ENCODE data around the gene GZMA.

The GZMA gene

DNA sequence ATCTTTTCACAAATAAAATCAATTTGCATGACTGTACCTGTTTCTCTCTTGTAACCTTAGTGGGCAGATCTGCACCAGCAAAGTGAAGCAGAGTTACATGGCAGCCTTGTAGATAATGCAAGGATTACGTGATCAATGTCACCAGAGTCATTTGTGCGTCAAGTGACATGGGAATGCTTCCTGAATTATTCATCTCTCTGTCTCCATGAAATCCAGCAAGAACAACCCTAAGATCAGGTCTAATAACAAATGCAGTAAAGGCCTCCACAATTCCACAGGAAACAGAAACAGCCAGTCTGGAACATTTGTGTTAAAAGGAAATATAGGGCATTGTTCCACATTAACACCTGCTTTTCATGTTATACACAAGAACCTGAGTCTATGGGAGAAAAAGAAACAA lies 7.8 kb downstream of the GZMA start:
- no peak for DNase-seq (ENCODE audit: low read depth)

DNA sequence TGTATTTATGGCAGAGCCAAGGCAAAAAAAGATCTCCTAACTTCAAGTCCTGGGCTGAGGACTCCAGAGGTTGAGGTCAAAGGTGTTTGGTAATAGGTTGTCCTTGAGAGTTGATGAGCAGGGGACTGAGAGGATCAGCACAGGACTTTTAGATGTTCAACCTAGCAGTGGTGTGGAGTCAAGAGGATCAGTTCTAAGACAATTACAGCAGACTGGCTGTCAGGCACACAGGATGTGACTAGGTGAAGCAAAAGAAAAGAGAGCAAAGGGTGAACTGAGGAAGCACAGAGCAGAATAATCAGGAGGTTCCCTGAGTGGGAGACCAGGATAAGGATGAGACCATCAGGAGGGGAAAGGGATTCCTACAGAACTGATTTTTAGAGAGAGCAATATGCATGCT lies 10.9 kb downstream of the GZMA start:
- DNase-seq (ENCODE audit: low read depth), result no peak

DNA sequence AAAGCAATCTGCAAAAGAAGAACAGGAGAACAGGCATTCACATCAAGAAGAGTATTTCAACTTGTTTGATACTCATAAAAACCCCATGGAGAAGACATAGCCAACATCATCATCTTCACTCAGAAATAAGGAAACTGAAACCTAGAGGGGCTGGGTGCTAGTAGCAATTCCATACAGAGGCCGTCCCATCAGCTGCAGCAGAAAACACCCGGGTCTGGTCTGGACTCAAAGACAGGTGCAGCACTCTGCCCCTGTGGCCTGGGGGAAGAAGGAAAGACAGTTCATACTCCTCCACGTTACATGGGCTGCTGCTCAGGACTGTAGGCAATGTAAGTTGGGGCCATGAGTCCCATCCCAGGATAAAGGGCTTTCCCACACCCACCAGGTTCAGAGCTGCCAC lies 11.6 kb downstream of the GZMA start:
- no peak for DNase-seq (ENCODE audit: low read depth)

DNA sequence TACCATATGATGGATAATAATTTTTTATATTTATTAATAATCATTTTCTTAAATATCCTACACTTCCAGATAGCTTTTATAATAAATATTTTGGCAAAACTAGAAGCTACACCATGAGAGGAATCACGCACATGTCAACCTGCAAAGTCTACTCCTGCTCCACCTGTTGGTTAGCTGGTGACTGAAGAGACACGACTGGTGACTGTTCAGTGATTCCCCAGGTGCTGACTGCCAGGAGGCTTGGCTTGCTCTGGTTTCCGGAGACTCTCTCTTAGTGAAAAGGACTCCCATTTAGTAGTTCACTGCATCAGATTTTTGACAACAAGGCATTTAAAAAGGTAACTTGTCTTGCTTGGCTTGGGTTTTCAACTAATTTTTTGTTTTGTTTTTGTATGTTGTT lies 20.9 kb downstream of the GZMA start:
- no peak for DNase-seq (ENCODE audit: low read depth)

DNA sequence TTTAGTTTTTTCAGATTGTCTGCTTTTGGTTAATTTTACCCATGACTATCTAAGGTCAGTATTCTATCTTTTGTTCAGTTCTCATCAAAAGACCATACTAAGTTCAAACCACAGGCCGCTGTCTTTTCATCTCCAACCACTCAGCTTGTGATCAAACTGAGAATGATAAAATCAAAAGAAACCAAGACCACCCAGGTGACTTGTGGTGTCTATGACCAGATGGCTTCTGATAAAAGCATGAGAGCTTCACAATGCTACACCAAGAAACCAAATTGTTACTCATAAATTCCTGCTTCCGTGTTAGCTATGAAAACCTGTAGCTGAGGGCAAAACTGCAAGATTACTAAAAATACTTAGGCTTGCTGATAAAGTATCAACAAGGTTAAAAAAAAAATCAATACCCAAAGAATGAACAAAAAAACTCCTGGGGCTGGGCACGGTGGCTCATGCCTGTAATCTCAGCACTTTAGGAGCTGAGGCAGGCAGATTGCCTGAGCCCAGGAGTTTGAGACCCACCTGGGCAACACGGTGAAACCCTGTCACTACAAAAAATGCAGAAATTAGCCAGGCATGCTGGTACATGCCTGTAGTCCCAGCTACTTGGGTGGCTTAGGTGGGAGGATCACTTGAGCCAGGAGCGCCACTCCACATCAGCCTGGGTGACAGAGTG lies 31.7 kb downstream of the GZMA start:
- DNase-seq (ENCODE audit: low read depth), result no peak

DNA sequence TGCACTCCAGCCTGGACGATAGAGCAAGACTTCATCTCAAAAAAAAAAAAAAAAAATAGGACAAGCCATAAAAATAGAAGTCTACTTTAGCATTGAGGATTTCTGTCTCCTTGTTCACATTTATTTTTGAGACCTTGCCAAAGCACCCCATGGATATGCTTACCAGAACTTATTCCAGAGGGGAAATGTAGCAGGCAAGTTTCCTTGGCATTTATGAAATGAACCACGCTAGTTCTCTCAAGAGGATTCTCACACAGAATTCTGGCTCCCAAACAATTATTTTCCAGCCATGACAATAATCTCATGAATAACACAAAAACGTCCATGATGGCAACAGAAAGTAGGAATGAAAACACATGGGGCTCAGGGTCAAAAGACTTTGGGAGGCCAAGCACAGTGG lies 34.1 kb downstream of the GZMA start:
- no peak for DNase-seq (ENCODE audit: low read depth)

DNA sequence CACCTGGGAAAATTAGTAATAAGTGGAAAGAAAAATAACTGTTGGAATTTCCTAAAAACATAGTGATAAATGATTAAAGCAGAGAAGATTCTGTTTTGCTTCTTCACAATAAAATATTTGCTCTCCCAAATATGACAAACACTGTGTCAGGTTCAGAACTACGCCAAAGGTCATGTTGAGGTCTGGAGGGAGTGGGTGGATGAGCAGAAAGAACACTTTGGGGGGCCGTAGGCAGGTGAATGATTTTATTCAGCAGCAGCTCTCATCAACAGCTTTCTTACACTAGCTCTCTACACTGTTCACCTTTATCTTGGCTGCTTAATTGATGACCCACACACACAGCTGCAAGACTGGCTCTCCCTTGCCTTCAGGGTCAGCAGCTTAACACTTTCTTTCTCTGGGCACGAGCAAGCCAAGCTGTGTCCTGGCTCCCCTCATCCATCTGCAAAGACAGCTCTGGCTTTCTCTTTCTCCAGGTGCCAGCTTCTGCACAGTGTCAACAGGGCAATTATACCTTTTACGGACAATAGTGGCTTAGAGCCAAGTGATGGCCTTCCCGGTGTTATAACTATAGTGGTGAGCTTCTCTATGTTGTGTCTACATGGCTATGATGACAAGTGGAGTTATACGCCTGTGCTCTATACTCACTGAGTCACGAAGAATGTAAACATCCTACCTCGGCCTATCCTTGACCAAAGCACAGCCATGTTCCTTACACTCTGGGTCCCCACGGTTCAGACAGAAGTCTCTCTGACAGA lies 38.6 kb downstream of the GZMA start:
- no peak for DNase-seq (ENCODE audit: low read depth)

DNA sequence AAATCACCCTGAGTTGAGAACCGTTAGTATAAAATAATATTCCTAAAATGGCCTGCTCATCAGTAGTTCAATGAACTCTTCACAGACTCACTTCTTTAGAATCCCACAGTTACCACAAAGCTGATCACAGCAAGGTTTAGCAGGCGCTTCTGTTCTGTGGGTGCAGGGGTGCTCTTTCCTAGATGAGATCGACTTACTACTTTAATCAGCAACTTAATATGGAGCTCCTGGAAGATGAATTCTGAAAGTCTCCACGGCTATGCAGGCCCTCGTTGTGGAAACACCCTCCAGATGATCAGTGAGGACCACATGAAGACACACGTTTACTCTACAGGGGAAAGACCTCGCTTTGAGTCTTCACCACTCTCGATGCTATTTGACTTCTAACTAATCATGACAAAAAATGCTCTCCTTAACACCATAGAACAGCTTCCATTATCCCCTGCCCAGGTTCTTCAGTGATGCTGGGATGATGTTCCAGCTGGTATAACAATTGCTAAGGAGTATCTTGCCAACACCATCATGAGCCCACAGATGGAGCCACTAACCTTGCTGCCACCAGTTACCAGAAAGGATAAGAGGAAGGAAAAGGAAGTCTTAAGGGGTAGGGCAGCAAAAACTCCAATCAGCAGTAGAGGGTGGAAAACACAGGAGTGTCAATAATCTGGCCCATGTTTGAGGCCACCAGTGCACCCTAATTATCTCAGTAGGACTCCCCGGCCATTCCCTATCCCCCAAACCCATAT lies 39.7 kb downstream of the GZMA start:
- DNase-seq (ENCODE audit: low read depth), result no peak

DNA sequence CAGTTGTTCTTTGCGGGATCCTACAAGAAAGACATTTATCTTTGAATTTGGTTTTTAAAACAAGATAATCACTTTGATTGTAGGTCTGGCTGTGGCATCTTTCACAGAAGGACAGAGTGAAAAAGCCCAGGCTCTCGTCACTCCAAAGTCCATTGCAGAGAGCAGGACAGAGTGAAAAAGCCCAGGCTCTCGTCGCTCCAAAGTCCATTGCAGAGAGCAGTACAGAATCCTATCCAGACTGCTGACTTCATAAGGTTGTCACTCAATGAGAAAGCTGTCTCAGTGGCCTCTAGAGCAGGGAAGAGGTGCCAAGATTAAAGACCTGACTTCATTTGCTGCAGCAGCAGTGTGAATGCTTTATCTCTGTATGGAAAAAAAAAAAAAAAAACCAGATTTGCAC lies 41.2 kb downstream of the GZMA start:
- no peak for DNase-seq (ENCODE audit: low read depth)

DNA sequence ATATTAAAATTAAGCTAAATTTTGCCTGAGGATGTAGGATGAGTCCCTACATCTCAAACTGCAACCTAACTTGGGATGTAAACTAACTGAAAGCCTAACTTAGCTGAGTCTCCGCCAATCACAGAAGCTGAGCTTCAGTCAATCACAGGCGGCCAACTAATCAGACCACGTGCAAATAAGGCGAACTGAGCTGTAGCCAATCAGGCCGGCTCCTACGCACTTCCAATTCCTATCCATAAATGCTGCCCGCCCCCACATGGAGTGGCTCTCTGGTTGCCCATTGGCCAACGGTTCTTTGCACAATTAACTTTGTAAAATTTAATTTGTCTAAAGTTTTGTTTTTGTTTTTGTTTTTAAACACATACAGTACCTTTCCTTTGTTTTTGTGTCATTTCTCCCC lies 43.6 kb downstream of the GZMA start:
- no peak for DNase-seq (ENCODE audit: low read depth)

DNA sequence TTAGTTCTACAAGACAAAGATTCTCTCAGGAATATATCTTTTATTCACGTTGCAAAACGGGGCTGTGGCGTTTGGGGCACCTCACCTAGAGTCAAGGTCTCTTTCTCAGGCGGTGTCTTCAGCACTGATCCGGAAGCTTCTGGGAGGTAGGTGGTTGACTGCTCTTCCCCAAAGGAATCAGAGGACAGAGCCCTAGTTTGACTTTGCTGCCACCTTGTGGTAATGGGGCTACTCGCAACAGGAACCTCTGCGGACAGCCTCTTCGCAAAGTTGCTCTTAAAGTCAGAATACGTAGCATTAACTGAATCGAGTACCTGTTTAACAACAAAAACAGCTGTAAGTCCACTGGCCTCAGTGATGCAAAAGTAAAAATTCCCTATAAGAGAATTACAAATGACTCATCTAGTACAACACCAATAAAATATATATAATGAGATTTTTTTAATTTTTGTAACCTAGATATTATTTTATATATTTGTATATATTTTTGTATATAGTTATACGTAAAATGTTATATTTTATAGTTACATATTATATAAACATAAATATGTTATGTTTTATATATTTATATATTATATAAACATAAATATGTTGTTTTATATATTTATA lies 44.2 kb downstream of the GZMA start:
- peak; percentile 12 for DNase-seq (ENCODE audit: low read depth)

DNA sequence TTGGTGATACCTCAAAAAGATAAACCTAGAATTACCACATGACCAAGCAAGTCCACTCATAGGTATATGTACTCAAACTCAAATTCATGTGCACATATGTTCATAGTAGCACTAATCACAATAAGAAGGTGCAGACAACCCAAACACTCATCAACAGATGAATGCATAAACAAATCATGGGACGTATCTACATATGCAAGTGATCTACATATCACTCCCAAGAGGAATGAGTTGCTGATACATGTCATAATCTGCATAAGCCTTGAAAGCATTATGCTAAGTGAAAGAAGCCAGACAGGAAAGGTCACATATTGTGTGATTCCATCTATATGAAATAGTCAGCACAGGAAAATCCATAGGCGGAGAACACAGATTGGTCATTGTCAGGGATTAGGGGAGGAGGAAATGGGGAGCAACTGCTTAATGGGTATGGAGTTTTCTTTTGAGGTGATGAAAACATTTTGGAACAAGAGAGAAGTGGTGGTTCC lies 46.9 kb downstream of the GZMA start:
- DNase-seq (ENCODE audit: low read depth), result no peak

DNA sequence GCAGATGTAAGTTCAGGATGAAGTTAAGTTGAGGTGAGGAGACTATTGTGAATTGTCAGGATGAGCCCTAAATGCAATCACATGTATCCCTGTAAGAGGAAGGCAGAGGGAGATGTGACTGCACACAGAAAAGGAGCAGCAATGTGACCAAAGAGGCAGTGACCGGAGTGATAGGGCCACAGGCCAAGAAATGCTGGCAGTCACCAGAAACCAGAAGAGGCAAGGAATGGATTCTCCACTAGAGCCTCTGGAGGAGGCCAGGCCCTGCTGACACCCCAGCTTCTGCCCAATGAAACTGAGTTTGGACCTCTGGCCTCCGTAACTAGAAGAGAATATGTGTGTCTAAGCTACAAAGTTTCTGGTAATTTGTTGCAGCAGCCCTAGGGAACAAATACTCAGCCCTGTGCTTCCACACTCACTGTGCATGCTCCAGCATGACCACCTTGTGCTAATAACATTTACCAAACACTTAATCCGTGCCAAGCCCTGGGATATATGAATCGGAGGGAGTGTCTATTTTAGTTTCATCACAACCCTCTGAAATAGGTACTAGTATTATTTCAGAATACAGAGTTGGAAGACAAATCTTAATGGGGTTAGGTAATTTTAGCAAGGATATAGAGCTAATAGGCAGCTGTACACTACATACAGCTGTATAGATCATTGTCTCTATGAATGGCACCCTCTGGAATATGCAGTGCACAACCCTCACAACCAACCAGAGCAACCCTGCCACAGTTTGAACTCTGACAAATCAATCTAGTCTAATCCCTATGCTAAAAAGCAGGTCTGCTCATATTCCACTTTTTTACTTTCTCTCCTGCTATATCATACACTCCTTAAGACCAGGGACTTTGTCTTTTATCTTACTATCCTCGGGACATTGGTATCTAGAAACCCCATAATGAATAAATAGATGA lies 49.7 kb downstream of the GZMA start:
- DNase-seq (ENCODE audit: low read depth), result no peak

DNA sequence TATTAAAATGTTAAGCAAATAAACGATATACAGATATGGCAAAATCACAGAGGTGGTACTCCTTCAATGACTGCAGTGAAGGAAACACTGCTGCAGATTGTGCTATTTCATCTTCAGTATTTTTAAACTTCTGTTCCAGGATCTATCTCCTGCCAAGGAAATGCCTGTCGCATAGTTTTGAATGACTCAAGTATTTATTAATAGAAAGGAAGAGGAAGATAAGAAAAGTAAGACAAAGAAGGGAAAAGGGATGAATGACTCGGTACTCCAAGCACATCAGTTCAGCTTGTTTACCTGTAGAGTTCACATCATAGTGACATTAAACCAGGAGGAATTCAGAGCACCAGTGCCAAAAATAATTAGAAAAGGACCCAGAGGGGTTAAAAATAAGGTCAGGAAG lies 52.4 kb downstream of the GZMA start:
- no peak for DNase-seq (ENCODE audit: low read depth)

All from CMK (cell line).